HepG2 (cell line): Measurements from ENCODE around the gene NOTUM. TPM values are rescaled to one million over a fixed set of nuclear protein-coding genes. Genes with fewer than 3 reads are reported as not detected.
A peak's percentile ranks its signal among the peaks of the same experiment; 100 is the strongest.

Experiments
- BRCA1 ChIP-seq: sonication (generic); formaldehyde crosslinking; IDR thresholded peaks from 2 replicates; pipeline ENCODE4 v1.4.0; 2020; ENCODE audit warnings: missing genetic modification reagents
- CAMTA2 ChIP-seq: sonication (generic); formaldehyde crosslinking; IDR thresholded peaks from 2 replicates; pipeline ENCODE4 v1.4.0; 2020; ENCODE audit warnings: mild to moderate bottlenecking, missing genetic modification reagents, borderline replicate concordance
- CENPT ChIP-seq: sonication (generic); formaldehyde crosslinking; IDR thresholded peaks from 2 replicates; pipeline ENCODE4 v1.8.0; 2022; ENCODE audit warnings: low read depth, mild to moderate bottlenecking, moderate library complexity, missing genetic modification reagents
- EEA1 ChIP-seq: sonication (generic); formaldehyde crosslinking; IDR thresholded peaks from 2 replicates; pipeline ENCODE4 v1.5.1; 2020; ENCODE audit warnings: mild to moderate bottlenecking, missing genetic modification reagents, borderline replicate concordance
- FLYWCH1 ChIP-seq: sonication (generic); formaldehyde crosslinking; IDR thresholded peaks from 2 replicates; pipeline ENCODE4 v1.8.1; 2023; ENCODE audit warnings: mild to moderate bottlenecking, missing genetic modification reagents
- HOXA5 ChIP-seq: sonication (generic); formaldehyde crosslinking; IDR thresholded peaks from 2 replicates; pipeline ENCODE4 v1.4.0; 2020; ENCODE audit warnings: missing genetic modification reagents
- KAT8 ChIP-seq: IDR thresholded peaks from 2 replicates; pipeline ENCODE4 v1.6.1; 2016; ENCODE audit warnings: missing genetic modification reagents, missing compliant biosample characterization
- NCOA5 ChIP-seq: sonication (generic); formaldehyde crosslinking; IDR thresholded peaks from 2 replicates; pipeline ENCODE4 v1.4.0; 2020; ENCODE audit warnings: missing genetic modification reagents
- RARG ChIP-seq: sonication (generic); formaldehyde crosslinking; IDR thresholded peaks from 2 replicates; pipeline ENCODE4 v1.4.0; 2020; ENCODE audit warnings: low read depth, mild to moderate bottlenecking, missing genetic modification reagents
- RBM39 ChIP-seq: fragments of 200-400 bp; formaldehyde crosslinking; IDR thresholded peaks from one replicate; pipeline ENCODE4 v1.6.1; 2018; ENCODE audit warnings: antibody characterized with exemption, mild to moderate bottlenecking, low read depth, low read length; ENCODE audit not compliant: poor library complexity, severe bottlenecking
- SMAD1 ChIP-seq: sonication (generic); formaldehyde crosslinking; IDR thresholded peaks from 2 replicates; pipeline ENCODE4 v1.4.0; 2020; ENCODE audit warnings: missing genetic modification reagents, low read depth, mild to moderate bottlenecking, borderline replicate concordance
- U2AF2 ChIP-seq: fragments of 200-400 bp; formaldehyde crosslinking; IDR thresholded peaks from 2 replicates; pipeline ENCODE4 v1.6.1; 2017; ENCODE audit warnings: low read depth, mild to moderate bottlenecking, low read length
- ZBTB7B ChIP-seq: sonication (generic); formaldehyde crosslinking; IDR thresholded peaks from 2 replicates; pipeline ENCODE4 v1.4.0; 2020; ENCODE audit warnings: missing genetic modification reagents
- ZEB1 ChIP-seq: IDR thresholded peaks from 2 replicates; pipeline ENCODE4 v1.6.1; 2012; ENCODE audit warnings: mild to moderate bottlenecking, low read depth, inconsistent platforms; ENCODE audit not compliant: insufficient replicate concordance
- ZFP36 ChIP-seq: fragments of 150-350 bp; IDR thresholded peaks from 2 replicates; pipeline ENCODE4 v1.6.1; 2018; ENCODE audit warnings: borderline replicate concordance, low read length, low read depth; ENCODE audit not compliant: partially characterized antibody
- ZNF20 ChIP-seq: sonication (generic); formaldehyde crosslinking; IDR thresholded peaks from 2 replicates; pipeline ENCODE4 v1.4.0; 2020; ENCODE audit warnings: mild to moderate bottlenecking, moderate library complexity, missing genetic modification reagents
- ZNF460 ChIP-seq: sonication (generic); formaldehyde crosslinking; IDR thresholded peaks from 2 replicates; pipeline ENCODE4 v1.5.1; 2020; ENCODE audit warnings: missing genetic modification reagents, mild to moderate bottlenecking, borderline replicate concordance
- ZNF562 ChIP-seq: sonication (generic); formaldehyde crosslinking; IDR thresholded peaks from 2 replicates; pipeline ENCODE4 v1.8.0; 2022; ENCODE audit warnings: missing genetic modification reagents, borderline replicate concordance
- ZSCAN12 ChIP-seq: sonication (generic); formaldehyde crosslinking; IDR thresholded peaks from 2 replicates; pipeline ENCODE4 v1.9.0; 2021; ENCODE audit warnings: mild to moderate bottlenecking, missing genetic modification reagents
- polyA plus RNA-seq, 8 experiments: library from polyadenylated mRNA; depleted of rRNA in 3 of 8; stranded (reverse) in 7 of 8; unstranded in 1 of 8; fragments of >200 nt; fragmentation: Illumina TruSeq in 4 of 8; extraction: Trizol in 4 of 8; gene quantifications; 2 replicates each; pipeline versions ENCODE4 v1.2.1 to v1.2.3, GENCODE V29; 2011 to 2016; ENCODE audit warnings: low read depth in 4 of 8, missing spikeins in 1 of 8, mixed read lengths in 1 of 8; ENCODE audit not compliant: insufficient read depth in 1 of 8
- total RNA-seq, 5 experiments: library from RNA; depleted of rRNA; stranded (reverse); fragments of >200 nt; fragmentation: Illumina TruSeq; extraction: Trizol; gene quantifications; 2 replicates each; pipeline ENCODE4 v1.2.3, GENCODE V29; 2016; ENCODE audit warnings: low read depth in 1 of 5
- TF ChIP-seq, protein P1 (sequence below): sonication (generic); formaldehyde crosslinking; IDR thresholded peaks from 2 replicates; pipeline ENCODE4 v1.4.0; 2020; ENCODE audit warnings: missing genetic modification reagents, mild to moderate bottlenecking, borderline replicate concordance
- TF ChIP-seq, protein P2 (sequence below): sonication (generic); formaldehyde crosslinking; IDR thresholded peaks from 2 replicates; pipeline ENCODE4 v1.4.0; 2020; ENCODE audit warnings: missing genetic modification reagents
- TF ChIP-seq, protein P3 (sequence below): IDR thresholded peaks from 2 replicates; pipeline ENCODE4 v1.6.1; 2016

The NOTUM gene
- total and polyA plus RNA-seq, 2 of the 13 experiments (the other 11 are each of a cell fraction or from before 2014, with no cell fraction given): 150 to 160 TPM

DNA sequence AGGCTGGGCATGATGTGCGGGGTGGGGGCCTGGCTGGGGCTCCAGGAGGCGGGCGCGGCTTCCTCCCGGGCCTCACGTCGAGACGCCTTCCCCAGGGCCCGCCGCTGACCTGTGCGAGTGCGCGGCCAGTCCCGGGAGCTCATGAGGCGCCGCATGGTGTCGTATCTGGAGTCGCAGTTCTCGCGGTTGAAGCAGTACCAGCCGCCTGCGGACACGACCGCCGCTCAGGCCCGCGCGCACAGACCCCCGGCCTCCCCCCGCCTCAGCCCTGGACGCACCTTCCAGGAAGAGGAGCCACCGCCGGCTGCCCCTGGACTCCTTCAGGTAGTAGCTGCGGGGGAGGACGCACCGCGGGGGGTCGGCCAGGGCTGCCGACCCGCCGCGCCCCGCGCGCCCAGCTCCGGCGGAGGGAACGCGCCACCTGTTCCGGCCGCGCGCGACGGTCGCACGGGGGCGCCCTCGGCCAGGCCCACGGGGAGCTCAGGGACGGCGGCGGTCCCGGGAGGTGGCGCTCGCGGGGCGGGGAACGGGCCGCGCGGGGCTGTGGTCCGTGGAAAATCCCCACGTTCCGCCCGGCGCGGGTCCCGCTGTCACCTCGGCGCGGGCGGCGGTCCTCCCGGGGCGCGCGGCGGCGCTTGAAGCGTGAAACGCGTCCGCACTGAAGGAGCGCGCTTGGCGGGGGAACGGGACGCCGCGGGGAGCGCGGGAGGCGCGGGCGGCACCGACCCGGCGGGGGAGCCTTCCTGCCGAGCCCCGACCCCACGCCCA is 1.4 kb downstream of the NOTUM start (continued):
- TF ChIP-seq ZFP36: no peak
- no peak; the same call in 1 of the 2 replicates for TF ChIP-seq HOXA5
- TF ChIP-seq NCOA5 (CRISPR knock-in tag): no peak
- 0 out of 2 replicates have a peak, but pooled peaks have one; percentile 19 for TF ChIP-seq ZBTB7B (CRISPR knock-in tag)
- TF ChIP-seq ZEB1: no peak
- no peak for TF ChIP-seq ZNF562 (CRISPR knock-in tag)
- no peak for TF ChIP-seq ZNF460 (CRISPR knock-in tag)
- TF ChIP-seq RARG: no peak
- TF ChIP-seq, protein P1, sequence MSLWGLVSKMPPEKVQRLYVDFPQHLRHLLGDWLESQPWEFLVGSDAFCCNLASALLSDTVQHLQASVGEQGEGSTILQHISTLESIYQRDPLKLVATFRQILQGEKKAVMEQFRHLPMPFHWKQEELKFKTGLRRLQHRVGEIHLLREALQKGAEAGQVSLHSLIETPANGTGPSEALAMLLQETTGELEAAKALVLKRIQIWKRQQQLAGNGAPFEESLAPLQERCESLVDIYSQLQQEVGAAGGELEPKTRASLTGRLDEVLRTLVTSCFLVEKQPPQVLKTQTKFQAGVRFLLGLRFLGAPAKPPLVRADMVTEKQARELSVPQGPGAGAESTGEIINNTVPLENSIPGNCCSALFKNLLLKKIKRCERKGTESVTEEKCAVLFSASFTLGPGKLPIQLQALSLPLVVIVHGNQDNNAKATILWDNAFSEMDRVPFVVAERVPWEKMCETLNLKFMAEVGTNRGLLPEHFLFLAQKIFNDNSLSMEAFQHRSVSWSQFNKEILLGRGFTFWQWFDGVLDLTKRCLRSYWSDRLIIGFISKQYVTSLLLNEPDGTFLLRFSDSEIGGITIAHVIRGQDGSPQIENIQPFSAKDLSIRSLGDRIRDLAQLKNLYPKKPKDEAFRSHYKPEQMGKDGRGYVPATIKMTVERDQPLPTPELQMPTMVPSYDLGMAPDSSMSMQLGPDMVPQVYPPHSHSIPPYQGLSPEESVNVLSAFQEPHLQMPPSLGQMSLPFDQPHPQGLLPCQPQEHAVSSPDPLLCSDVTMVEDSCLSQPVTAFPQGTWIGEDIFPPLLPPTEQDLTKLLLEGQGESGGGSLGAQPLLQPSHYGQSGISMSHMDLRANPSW (CRISPR knock-in tag): no peak
- 0 out of 2 replicates have a peak, but pooled peaks have one; percentile 12 for TF ChIP-seq KAT8
- TF ChIP-seq ZSCAN12 (CRISPR knock-in tag): no peak
- 0 out of 2 replicates have a peak, but pooled peaks have one; percentile 4 for TF ChIP-seq FLYWCH1 (CRISPR knock-in tag)
- no peak for TF ChIP-seq U2AF2
- TF ChIP-seq, protein P2, sequence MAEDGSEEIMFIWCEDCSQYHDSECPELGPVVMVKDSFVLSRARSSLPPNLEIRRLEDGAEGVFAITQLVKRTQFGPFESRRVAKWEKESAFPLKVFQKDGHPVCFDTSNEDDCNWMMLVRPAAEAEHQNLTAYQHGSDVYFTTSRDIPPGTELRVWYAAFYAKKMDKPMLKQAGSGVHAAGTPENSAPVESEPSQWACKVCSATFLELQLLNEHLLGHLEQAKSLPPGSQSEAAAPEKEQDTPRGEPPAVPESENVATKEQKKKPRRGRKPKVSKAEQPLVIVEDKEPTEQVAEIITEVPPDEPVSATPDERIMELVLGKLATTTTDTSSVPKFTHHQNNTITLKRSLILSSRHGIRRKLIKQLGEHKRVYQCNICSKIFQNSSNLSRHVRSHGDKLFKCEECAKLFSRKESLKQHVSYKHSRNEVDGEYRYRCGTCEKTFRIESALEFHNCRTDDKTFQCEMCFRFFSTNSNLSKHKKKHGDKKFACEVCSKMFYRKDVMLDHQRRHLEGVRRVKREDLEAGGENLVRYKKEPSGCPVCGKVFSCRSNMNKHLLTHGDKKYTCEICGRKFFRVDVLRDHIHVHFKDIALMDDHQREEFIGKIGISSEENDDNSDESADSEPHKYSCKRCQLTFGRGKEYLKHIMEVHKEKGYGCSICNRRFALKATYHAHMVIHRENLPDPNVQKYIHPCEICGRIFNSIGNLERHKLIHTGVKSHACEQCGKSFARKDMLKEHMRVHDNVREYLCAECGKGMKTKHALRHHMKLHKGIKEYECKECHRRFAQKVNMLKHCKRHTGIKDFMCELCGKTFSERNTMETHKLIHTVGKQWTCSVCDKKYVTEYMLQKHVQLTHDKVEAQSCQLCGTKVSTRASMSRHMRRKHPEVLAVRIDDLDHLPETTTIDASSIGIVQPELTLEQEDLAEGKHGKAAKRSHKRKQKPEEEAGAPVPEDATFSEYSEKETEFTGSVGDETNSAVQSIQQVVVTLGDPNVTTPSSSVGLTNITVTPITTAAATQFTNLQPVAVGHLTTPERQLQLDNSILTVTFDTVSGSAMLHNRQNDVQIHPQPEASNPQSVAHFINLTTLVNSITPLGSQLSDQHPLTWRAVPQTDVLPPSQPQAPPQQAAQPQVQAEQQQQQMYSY (CRISPR knock-in tag): no peak
- no peak for TF ChIP-seq ZNF20
- TF ChIP-seq CAMTA2 (CRISPR knock-in tag): no peak
- TF ChIP-seq SMAD1 (CRISPR knock-in tag): 0 out of 2 replicates have a peak, but pooled peaks have one; percentile 6
- peak; percentile 90; the same call in 1 of the 2 replicates for TF ChIP-seq CENPT (CRISPR knock-in tag)
- TF ChIP-seq, protein P3, sequence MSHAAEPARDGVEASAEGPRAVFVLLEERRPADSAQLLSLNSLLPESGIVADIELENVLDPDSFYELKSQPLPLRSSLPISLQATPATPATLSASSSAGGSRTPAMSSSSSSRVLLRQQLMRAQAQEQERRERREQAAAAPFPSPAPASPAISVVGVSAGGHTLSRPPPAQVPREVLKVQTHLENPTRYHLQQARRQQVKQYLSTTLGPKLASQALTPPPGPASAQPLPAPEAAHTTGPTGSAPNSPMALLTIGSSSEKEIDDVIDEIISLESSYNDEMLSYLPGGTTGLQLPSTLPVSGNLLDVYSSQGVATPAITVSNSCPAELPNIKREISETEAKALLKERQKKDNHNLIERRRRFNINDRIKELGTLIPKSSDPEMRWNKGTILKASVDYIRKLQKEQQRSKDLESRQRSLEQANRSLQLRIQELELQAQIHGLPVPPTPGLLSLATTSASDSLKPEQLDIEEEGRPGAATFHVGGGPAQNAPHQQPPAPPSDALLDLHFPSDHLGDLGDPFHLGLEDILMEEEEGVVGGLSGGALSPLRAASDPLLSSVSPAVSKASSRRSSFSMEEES: no peak
- peak; percentile 83 for TF ChIP-seq RBM39
- no peak for TF ChIP-seq BRCA1 (CRISPR knock-in tag)
- peak; percentile 65; the same call in 1 of the 2 replicates for TF ChIP-seq EEA1 (CRISPR knock-in tag)
